MV-4-11 (cell line): ENCODE results near the gene MED22.
"Not testable (repeated sequence)": the region's sequence is repeated elsewhere in the genome, so short reads cannot be mapped to it uniquely, and the experiment has no call there.

Source experiments
- DNase-seq: peaks from one replicate; lab custom pipeline; 2025; lab: John Stamatoyannopoulos, UW

Gene MED22

GRCh38 chr9:133334888-133335287, 13.0 kb downstream of the MED22 start:
- DNase-seq: peak; percentile 9

- no peak for DNase-seq
These were observed 13.8 kb downstream of the MED22 start for GRCh38 chr9:133334161-133334560.

GRCh38 chr9:133333566-133333965, 14.4 kb downstream of the MED22 start:
- no peak for DNase-seq

- no peak for DNase-seq
These were observed 14.9 kb downstream of the MED22 start for GRCh38 chr9:133333011-133333410.

- DNase-seq: no peak
These were observed 15.6 kb downstream of the MED22 start for GRCh38 chr9:133332381-133332730.

- DNase-seq: no peak
These were observed 16.1 kb downstream of the MED22 start for GRCh38 chr9:133331641-133332380.

GRCh38 chr9:133331221-133331620, 16.7 kb downstream of the MED22 start:
- DNase-seq: no peak

- DNase-seq: not testable (repeated sequence)
These were observed 18.4 kb downstream of the MED22 start for GRCh38 chr9:133329306-133330156.

GRCh38 chr9:133327834-133328484, 20.0 kb downstream of the MED22 start:
- no peak for DNase-seq

GRCh38 chr9:133327021-133327420, 20.9 kb downstream of the MED22 start:
- DNase-seq: not testable (repeated sequence)

GRCh38 chr9:133323991-133324703, 23.8 kb downstream of the MED22 start:
- DNase-seq: no peak

- DNase-seq: no peak
These were observed 24.7 kb downstream of the MED22 start for GRCh38 chr9:133323211-133323610.

- no peak for DNase-seq
These were observed 25.2 kb downstream of the MED22 start for GRCh38 chr9:133322701-133323100.

GRCh38 chr9:133321411-133321935, 26.5 kb downstream of the MED22 start:
- DNase-seq: no peak

- DNase-seq: no peak
These were observed 27.5 kb downstream of the MED22 start for GRCh38 chr9:133320421-133320881.

GRCh38 chr9:133317551-133317950, 30.4 kb downstream of the MED22 start:
- DNase-seq: not testable (repeated sequence)

- no peak for DNase-seq
These were observed 31.9 kb downstream of the MED22 start for GRCh38 chr9:133315997-133316396.

GRCh38 chr9:133309608-133310007, 38.3 kb downstream of the MED22 start:
- no peak for DNase-seq

GRCh38 chr9:133307301-133307700, 40.6 kb downstream of the MED22 start:
- DNase-seq: no peak

- DNase-seq: no peak
These were observed 41.4 kb downstream of the MED22 start for GRCh38 chr9:133306242-133307204.

- DNase-seq: no peak
These were observed 42.2 kb downstream of the MED22 start for GRCh38 chr9:133305731-133306130.
